ENCODE data around the gene MINAR2.

MINAR2 gene

DNA sequence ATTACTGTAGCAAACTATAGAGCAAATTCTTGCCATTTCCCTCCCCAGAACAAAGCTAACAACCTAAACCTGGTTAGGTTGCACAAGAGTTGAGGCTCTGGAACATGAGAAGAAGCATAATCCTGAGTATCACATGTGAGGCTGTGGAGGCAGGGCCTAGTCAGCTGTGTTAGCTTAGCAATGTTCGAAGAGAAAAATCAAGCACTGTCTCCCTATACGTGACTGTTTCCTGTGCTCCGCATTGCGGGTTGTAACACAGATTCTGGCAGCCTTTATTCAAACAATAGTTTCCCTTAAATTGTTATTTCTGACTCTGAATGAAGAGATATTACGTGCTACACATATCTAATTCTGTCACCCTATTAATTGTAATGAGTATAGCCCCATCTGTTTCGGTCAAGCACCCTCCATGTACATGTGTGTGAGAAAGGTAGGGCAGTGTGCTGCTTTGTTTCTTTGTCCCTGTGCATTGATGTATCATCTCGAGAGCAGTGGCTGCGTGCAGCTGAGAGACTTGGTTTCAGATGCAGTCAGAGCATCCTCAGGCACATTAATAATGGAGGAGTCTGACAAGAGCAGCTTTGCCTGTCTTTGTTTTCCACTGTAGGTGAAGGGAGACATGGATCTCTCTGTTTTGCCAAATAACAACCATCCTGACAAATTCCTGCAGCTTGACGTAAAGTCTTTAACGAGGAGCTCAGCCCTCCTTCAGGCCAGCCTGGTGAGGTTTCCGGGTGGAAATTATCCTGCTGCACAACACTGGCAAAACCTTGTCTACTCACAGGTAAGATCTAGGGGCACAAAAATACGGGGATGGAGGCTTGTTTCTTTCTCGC lies at the start of gene MINAR2:
Gene MINAR2 (plus strand): TSS at position 523 of the 836 bp plus-strand sequence. CDS start 97 bp downstream, at position 620.
- no peak for DNase-seq (ENCODE audit: low read depth in 2 of 2)

GRCh38 chr5:129698661-129699060 lies 49.2 kb upstream of the MINAR2 start:
- DNase-seq (ENCODE audit: low read depth in 2 of 2), result no peak

DNA sequence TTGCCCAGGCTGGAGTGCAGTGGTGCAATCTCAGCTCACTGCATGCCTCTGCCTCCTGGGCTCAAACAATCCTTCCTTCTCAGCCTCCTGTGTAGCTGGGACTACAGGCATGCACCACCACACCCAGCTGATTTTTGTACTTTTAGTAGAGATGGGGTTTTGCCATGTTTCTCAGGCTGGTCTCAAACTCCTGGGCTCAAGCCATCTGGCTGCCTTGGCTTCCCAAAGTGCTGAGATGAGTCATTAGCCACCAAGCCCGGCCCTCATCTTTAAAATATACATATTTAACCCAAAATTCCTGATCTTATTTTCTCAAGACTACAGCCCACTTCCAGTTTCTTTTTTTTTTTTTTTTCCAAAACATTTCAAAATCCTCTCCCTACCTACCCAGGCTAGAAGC lies 31.7 kb upstream of the MINAR2 start:
- no peak for DNase-seq (ENCODE audit: low read depth in 2 of 2)

- DNase-seq (ENCODE audit: low read depth in 2 of 2), result no peak
These were observed 31.2 kb upstream of the MINAR2 start for GRCh38 chr5:129716651-129717050.

- DNase-seq (ENCODE audit: low read depth in 2 of 2), result no peak
These were observed 30.1 kb upstream of the MINAR2 start for GRCh38 chr5:129717751-129718310.

GRCh38 chr5:129718471-129719090 lies 29.3 kb upstream of the MINAR2 start:
- DNase-seq (ENCODE audit: low read depth in 2 of 2), result no peak

DNA sequence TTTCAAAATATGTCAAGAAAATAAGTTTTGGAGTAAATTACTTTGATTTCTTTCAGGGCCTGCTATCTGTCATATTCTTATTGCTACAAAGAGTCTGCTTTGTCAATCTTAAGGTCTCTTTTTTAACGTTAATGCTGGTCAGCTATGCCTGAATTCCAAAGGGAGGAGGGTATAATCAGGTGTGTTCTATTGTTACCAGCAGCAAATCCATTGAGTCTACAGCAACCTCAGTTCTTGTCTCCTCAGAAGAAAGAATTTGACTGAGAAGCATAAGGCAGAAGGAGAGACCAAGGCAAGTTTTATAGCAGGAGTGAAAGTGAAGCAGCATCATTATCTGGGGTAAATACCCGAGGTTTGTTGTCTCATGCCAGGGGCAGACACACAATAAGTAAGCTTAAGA lies 23.7 kb upstream of the MINAR2 start:
- no peak for DNase-seq (ENCODE audit: low read depth in 2 of 2)

DNA sequence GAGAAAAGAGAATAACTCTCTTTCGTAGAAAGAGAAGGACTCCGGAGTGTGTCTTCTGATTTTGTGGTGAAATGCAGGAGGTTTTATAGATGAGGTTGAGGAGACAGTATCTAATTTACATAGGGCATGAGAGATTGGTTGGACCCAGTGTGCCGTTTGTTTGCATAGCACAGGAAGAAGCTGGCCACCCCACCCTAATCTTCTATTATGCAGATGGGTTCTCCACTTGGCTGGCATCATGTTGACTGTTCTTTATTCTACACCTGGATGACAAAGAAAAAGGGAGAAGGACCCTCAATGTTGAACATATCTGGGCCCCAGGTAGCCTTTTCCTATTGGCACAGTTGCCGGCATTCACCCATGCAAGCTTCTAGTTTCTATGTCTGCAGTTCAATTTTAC lies 23.2 kb upstream of the MINAR2 start:
- DNase-seq (ENCODE audit: low read depth in 2 of 2), result no peak

- DNase-seq (ENCODE audit: low read depth in 2 of 2), result no peak
These were observed 8.1 kb upstream of the MINAR2 start for GRCh38 chr5:129739773-129740172.

DNA sequence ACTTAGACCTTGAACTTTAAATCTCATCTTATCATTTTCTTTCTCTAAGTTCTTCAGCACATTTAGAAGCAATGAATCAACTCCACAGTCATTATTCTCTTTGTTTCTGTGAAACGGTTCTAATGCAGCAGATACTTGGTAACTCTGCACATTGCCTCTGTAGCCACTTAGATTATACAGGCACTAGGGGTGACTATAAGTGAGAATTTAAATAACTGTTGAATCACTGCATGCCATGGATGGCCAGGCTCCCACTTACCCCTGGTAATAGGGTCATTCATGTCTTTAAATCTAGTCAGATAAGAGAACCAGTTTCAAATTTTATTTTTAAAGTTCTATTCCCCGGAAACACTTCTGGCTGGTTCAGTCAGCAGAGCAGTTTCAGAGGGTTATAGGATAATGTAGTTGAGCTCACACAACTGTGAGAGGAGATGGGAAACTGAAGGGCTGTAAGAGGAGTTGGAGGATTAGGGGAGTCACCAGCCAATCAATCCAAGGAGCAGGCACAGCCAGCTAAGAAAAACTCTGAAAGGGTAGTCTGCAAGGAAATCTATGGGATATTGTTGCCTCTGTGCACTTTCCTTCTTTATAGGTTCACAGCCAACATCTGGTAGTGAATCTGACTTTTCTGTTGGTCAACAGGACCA lies 4.2 kb upstream of the MINAR2 start:
- no peak for DNase-seq (ENCODE audit: low read depth in 2 of 2)

GRCh38 chr5:129745997-129746396 lies 1.9 kb upstream of the MINAR2 start:
- no peak for DNase-seq (ENCODE audit: low read depth in 2 of 2)

- DNase-seq (ENCODE audit: low read depth in 2 of 2), result no peak
These were observed 1.0 kb upstream of the MINAR2 start for GRCh38 chr5:129746876-129747275.

GRCh38 chr5:129748913-129749880 lies 1.3 kb downstream of the MINAR2 start:
- no peak for DNase-seq (ENCODE audit: low read depth in 2 of 2)

GRCh38 chr5:129760636-129761325 lies 12.9 kb downstream of the MINAR2 start:
- DNase-seq (ENCODE audit: low read depth in 2 of 2), result no peak

DNA sequence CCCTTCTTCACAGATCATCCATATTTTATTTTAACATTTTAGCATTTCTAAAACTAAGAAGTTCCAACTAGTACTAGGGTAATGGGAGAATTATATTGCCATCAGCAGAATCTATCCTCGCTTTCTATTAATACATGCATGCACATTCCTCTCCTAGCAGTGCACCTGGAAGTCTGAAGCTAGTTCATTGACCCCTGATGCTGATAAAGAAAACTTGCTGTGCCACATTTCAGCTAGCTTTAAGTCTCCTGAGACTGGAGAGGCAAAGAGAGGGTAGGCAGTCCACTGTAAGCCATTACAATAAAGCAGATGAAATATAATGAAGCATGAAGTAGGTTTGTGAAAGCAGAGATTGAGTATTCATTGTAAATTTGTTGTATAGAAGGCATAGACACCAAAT lies 15.8 kb downstream of the MINAR2 start:
- DNase-seq (ENCODE audit: low read depth in 2 of 2), result no peak

DNA sequence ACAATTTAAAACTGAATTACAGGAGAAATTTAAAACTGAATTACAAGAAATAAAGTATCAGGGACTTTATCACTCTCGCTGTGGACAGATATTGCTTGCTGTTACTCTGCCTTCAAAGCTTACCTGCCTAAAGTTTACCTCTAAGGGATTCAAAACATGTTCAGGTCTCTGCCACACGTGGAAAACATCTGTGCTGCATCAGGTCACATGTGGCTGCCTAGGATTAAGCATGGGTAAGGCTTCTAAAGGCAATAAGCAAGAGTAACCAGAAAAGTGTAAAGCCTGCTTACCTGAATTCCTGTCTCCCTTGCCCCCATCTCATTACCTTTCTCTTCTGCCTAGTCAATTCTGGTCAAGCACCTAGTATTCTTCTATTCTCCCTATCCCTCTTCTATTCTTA lies 18.9 kb downstream of the MINAR2 start:
- DNase-seq (ENCODE audit: low read depth in 2 of 2), result no peak

GRCh38 chr5:129767927-129768380 lies 20.1 kb downstream of the MINAR2 start:
- DNase-seq (ENCODE audit: low read depth in 2 of 2), result peak; percentile 36 to 60

DNA sequence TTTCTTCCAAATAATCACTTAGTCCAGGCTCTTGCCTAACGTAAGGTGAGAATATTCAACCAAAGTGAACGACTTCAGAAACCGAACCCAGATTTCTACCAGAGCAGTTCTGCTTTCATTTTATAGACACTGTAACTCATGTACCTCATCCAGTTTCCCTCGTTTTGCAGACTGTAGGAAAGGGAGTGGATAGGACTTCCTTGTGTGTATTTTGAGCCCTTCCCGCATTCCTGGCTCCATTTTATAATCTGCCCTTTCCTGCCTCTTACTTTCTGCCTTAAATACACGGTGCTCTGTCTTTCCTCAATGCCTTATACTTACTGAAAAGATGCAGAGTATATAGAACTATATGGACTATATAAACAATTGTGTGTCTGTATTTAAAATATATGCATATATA lies 20.8 kb downstream of the MINAR2 start:
- DNase-seq (ENCODE audit: low read depth in 2 of 2), result no peak

- no peak for DNase-seq (ENCODE audit: low read depth in 2 of 2)
These were observed 22.3 kb downstream of the MINAR2 start for GRCh38 chr5:129770024-129770820.
